K562 (cell line): ENCODE measurements around the gene PLCB3. TPM values are rescaled to one million over a fixed set of nuclear protein-coding genes. Genes with fewer than 3 reads are reported as not detected.

ENCODE experiments used
- CBX8 ChIP-seq: fragments of 200-600 bp; sonication (generic); IDR thresholded peaks from 2 replicates; pipeline ENCODE4 v1.6.1; 2012; ENCODE audit warnings: borderline replicate concordance, mixed run types, low read depth, mild to moderate bottlenecking, moderate library complexity, mixed read lengths, low read length, control low read depth, inconsistent platforms; ENCODE audit not compliant: poor library complexity, severe bottlenecking; ENCODE audit errors: extremely low read depth
- ETV1 ChIP-seq: fragments of 450-650 bp; conservative IDR thresholded peaks from 2 replicates; pipeline ENCODE4 v1.6.1; 2016; ENCODE audit warnings: missing genetic modification characterization, control low read depth, low read depth, missing compliant biosample characterization
- HDAC6 ChIP-seq: IDR thresholded peaks from 2 replicates; pipeline ENCODE4 v1.6.1; 2012; ENCODE audit warnings: low read depth, mild to moderate bottlenecking, control low read depth, inconsistent platforms, low read length, moderate library complexity
- HDGF ChIP-seq: fragments of 450-650 bp; IDR thresholded peaks from 2 replicates; pipeline ENCODE4 v1.6.1; 2016
- MTA3 ChIP-seq: fragments of 450-650 bp; formaldehyde crosslinking; IDR thresholded peaks from 2 replicates; pipeline ENCODE4 v1.6.1; 2017; ENCODE audit warnings: mild to moderate bottlenecking, borderline replicate concordance
- RBM34 ChIP-seq: fragments of 200-400 bp; formaldehyde crosslinking; IDR thresholded peaks from 2 replicates; pipeline ENCODE4 v1.6.1; 2018; ENCODE audit warnings: low read length, borderline replicate concordance; ENCODE audit not compliant: insufficient read depth
- SMC3 ChIP-seq: conservative IDR thresholded peaks from 2 replicates; pipeline ENCODE4 v1.6.1; 2011; ENCODE audit warnings: low read depth, low read length, improper control_type of control experiment; ENCODE audit not compliant: insufficient read depth
- SNRNP70 ChIP-seq: fragments of 200-400 bp; formaldehyde crosslinking; optimal IDR thresholded peaks from 2 replicates; pipeline ENCODE3; 2017; ENCODE audit warnings: low read depth, low read length
- TRIM28 ChIP-seq: fragments of 450-650 bp; IDR thresholded peaks from 2 replicates; pipeline ENCODE4 v1.6.1; 2017
- ZC3H4 ChIP-seq: sonication (generic); formaldehyde crosslinking; IDR thresholded peaks from 2 replicates; pipeline ENCODE4 v1.9.0; 2021; ENCODE audit warnings: missing genetic modification reagents, borderline replicate concordance
- ZNF217 ChIP-seq: sonication (generic); formaldehyde crosslinking; IDR thresholded peaks from 2 replicates; pipeline ENCODE4 v1.8.0; 2022; ENCODE audit warnings: mild to moderate bottlenecking, missing genetic modification reagents
- ZNF232 ChIP-seq: sonication (generic); formaldehyde crosslinking; IDR thresholded peaks from 2 replicates; pipeline ENCODE4 v1.8.0; 2022; ENCODE audit warnings: mild to moderate bottlenecking, missing genetic modification reagents
- ZNF253 ChIP-seq: fragments of 250-450 bp; sonication (Bioruptor Pico); conservative IDR thresholded peaks from 2 replicates; pipeline ENCODE4 v1.6.1; 2021; ENCODE audit warnings: mild to moderate bottlenecking
- polyA plus RNA-seq, 8 experiments: library from polyadenylated mRNA; depleted of rRNA in 4 of 8; stranded (reverse) in 5 of 8; unstranded in 3 of 8; fragments of >200 nt; fragmentation: Nextera tagmentation in 2 of 8; fragmentation: Illumina TruSeq in 1 of 8; extraction: Ambion mirVana in 2 of 8; extraction: Trizol in 1 of 8; gene quantifications; 2 replicates each; pipeline versions ENCODE4 v1.2.1 to v1.2.3, GENCODE V29; 2011 to 2014; ENCODE audit warnings: inconsistent platforms in 1 of 8, missing spikeins in 1 of 8
- total RNA-seq, 7 experiments: library from RNA; depleted of rRNA in 6 of 7; stranded (reverse); fragments of >200 nt in 6 of 7; fragmentation: Illumina TruSeq in 2 of 7; extraction: Trizol in 2 of 7; gene quantifications; 2 replicates each; pipeline versions ENCODE4 v1.2.1 to v1.2.3, GENCODE V29; 2011 to 2021; ENCODE audit warnings: low replicate concordance in 1 of 7
- TF ChIP-seq, protein P1 (sequence below), 2 experiments: fragments of 250-450 bp in 1 of 2; fragments of 450-650 bp in 1 of 2; sonication (Bioruptor Pico) in 1 of 2; IDR thresholded peaks; 2 replicates each; pipeline versions ENCODE4 v1.6.1 to v1.8.0; 2016 to 2021; ENCODE audit warnings: mild to moderate bottlenecking in 2 of 2, moderate library complexity in 2 of 2, missing compliant biosample characterization in 1 of 2, missing genetic modification characterization in 1 of 2
- TF ChIP-seq, protein P2 (sequence below): fragments of 150-350 bp; IDR thresholded peaks from 2 replicates; pipeline ENCODE4 v1.6.1; 2014; ENCODE audit warnings: low read depth, mild to moderate bottlenecking, low read length, borderline replicate concordance
- TF ChIP-seq, protein P3 (sequence below): IDR thresholded peaks from 2 replicates; pipeline ENCODE4 v1.6.1; 2014; ENCODE audit warnings: antibody characterized with exemption
- TF ChIP-seq, protein P4 (sequence below), 2 experiments: fragments of 450-650 bp; conservative IDR thresholded peaks; 2 replicates each; pipeline ENCODE4 v1.6.1; 2017; ENCODE audit warnings: mild to moderate bottlenecking in 2 of 2, moderate library complexity in 2 of 2
- TF ChIP-seq, protein P5 (sequence below): sonication (generic); formaldehyde crosslinking; IDR thresholded peaks from 2 replicates; pipeline ENCODE4 v1.8.1; 2023; ENCODE audit warnings: mild to moderate bottlenecking, missing genetic modification reagents, moderate library complexity

PLCB3 gene
- total and polyA plus RNA-seq, 9 of the 15 experiments (the other 6 are each of a cell fraction or from before 2014, with no cell fraction given), result 0.31 to 44.8 (median 14.6) TPM

DNA sequence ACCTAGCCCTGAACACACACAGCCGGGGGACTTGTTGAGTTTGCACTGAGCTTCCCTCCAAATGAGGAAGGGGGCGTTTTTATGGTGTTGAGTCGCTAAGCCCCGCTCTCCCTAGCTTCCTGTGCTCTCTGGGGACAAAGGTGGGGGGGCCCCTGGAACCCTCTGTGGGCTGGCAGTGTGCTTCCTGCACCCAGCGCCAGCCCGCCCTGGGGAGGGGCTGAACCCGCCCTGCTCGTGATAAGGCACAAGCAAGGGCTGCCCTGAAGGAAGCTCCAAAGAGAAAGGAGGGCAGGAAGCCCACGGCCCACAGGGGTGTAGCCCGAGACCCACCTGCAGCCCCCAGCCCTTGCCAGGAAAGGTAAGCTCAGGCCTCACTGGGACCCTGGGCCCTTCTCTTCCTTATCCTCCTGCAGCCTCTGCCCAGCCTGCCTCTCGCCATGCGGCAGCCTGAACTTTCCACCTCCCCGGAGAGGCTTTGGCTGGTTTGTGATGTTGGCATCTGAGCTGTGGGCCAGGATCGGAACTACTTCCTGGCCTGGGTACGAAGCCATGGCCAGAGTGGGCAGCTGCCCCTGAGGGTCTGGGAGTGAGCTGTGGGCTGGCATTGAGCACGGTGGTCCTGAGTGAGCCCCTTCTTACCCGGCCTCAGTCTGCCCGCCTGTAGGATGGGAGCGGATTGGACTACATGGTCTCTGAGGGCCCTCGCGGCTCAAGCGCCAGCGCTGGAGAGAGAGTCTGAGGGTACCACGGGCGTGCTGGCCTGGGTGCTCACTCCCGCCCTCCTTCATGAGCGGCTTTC, 44.7 kb upstream of the PLCB3 start, which contains the start of gene FERMT3 (continued):
- TF ChIP-seq, protein P1, sequence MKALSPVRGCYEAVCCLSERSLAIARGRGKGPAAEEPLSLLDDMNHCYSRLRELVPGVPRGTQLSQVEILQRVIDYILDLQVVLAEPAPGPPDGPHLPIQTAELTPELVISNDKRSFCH (CRISPR knock-in tag; IDR thresholded peaks at IDR 0.05), result no peak
- TF ChIP-seq, protein P1 (tag; IDR thresholded peaks at IDR 0.05), result peak; percentile 30; the same call in 1 of the 2 replicates
- no peak for TF ChIP-seq ZNF253 (CRISPR knock-in tag)
- TF ChIP-seq CBX8, result no peak
- no peak for TF ChIP-seq TRIM28
- TF ChIP-seq ZNF217 (CRISPR knock-in tag), result no peak
- TF ChIP-seq HDGF, result peak; percentile 65; the same call in 1 of the 2 replicates
- TF ChIP-seq ETV1, result 0 out of 2 replicates have a peak, but pooled peaks have one; percentile 52
- TF ChIP-seq ZNF232 (CRISPR knock-in tag), result no peak
- no peak for TF ChIP-seq SMC3
- TF ChIP-seq, protein P2, sequence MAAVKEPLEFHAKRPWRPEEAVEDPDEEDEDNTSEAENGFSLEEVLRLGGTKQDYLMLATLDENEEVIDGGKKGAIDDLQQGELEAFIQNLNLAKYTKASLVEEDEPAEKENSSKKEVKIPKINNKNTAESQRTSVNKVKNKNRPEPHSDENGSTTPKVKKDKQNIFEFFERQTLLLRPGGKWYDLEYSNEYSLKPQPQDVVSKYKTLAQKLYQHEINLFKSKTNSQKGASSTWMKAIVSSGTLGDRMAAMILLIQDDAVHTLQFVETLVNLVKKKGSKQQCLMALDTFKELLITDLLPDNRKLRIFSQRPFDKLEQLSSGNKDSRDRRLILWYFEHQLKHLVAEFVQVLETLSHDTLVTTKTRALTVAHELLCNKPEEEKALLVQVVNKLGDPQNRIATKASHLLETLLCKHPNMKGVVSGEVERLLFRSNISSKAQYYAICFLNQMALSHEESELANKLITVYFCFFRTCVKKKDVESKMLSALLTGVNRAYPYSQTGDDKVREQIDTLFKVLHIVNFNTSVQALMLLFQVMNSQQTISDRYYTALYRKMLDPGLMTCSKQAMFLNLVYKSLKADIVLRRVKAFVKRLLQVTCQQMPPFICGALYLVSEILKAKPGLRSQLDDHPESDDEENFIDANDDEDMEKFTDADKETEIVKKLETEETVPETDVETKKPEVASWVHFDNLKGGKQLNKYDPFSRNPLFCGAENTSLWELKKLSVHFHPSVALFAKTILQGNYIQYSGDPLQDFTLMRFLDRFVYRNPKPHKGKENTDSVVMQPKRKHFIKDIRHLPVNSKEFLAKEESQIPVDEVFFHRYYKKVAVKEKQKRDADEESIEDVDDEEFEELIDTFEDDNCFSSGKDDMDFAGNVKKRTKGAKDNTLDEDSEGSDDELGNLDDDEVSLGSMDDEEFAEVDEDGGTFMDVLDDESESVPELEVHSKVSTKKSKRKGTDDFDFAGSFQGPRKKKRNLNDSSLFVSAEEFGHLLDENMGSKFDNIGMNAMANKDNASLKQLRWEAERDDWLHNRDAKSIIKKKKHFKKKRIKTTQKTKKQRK, result no peak
- TF ChIP-seq HDAC6, result no peak
- TF ChIP-seq, protein P3, sequence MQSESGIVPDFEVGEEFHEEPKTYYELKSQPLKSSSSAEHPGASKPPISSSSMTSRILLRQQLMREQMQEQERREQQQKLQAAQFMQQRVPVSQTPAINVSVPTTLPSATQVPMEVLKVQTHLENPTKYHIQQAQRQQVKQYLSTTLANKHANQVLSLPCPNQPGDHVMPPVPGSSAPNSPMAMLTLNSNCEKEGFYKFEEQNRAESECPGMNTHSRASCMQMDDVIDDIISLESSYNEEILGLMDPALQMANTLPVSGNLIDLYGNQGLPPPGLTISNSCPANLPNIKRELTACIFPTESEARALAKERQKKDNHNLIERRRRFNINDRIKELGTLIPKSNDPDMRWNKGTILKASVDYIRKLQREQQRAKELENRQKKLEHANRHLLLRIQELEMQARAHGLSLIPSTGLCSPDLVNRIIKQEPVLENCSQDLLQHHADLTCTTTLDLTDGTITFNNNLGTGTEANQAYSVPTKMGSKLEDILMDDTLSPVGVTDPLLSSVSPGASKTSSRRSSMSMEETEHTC, result peak; percentile 23; the same call in 1 of the 2 replicates
- TF ChIP-seq, protein P4, sequence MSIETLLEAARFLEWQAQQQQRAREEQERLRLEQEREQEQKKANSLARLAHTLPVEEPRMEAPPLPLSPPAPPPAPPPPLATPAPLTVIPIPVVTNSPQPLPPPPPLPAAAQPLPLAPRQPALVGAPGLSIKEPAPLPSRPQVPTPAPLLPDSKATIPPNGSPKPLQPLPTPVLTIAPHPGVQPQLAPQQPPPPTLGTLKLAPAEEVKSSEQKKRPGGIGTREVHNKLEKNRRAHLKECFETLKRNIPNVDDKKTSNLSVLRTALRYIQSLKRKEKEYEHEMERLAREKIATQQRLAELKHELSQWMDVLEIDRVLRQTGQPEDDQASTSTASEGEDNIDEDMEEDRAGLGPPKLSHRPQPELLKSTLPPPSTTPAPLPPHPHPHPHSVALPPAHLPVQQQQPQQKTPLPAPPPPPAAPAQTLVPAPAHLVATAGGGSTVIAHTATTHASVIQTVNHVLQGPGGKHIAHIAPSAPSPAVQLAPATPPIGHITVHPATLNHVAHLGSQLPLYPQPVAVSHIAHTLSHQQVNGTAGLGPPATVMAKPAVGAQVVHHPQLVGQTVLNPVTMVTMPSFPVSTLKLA (conservative IDR thresholded peaks at IDR 0.05), result peak; percentile 42 to 61; a peak in 2 of 4 replicates
- TF ChIP-seq RBM34, result no peak
- TF ChIP-seq SNRNP70, result no peak
- TF ChIP-seq MTA3, result peak; percentile 60; the same call in 1 of the 2 replicates
- TF ChIP-seq ZC3H4 (CRISPR knock-in tag), result peak; percentile 61; the same call in 1 of the 2 replicates
- TF ChIP-seq, protein P5, sequence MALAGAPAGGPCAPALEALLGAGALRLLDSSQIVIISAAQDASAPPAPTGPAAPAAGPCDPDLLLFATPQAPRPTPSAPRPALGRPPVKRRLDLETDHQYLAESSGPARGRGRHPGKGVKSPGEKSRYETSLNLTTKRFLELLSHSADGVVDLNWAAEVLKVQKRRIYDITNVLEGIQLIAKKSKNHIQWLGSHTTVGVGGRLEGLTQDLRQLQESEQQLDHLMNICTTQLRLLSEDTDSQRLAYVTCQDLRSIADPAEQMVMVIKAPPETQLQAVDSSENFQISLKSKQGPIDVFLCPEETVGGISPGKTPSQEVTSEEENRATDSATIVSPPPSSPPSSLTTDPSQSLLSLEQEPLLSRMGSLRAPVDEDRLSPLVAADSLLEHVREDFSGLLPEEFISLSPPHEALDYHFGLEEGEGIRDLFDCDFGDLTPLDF (CRISPR knock-in tag), result 0 out of 2 replicates have a peak, but pooled peaks have one; percentile 52
